Lower lobe of right lung (tissue), 2 donors: ENCODE data around the gene PAH. TPM values are rescaled to one million over a fixed set of nuclear protein-coding genes. Genes with fewer than 3 reads are reported as not detected.

Experiments
- ATAC-seq, 2 donors: fragments of 200-7000 bp; cut with Tn5 transposase; one replicate each; pipeline ENCODE4 v1.9.1; 2020 to 2022; ENCODE audit warnings: mild to moderate bottlenecking in 2 of 2, moderate library complexity in 2 of 2
- DNase-seq: peaks from one replicate; pipeline ENCODE4 v3.0.0-alpha.2; 2020
- H3K27ac ChIP-seq: fragments of 200-600 bp; one replicate; pipeline ENCODE4 v1.8.0; 2022
- H3K27me3 ChIP-seq: fragments of 200-600 bp; one replicate; pipeline ENCODE4 v1.8.0; 2022; ENCODE audit warnings: low read depth
- H3K36me3 ChIP-seq: fragments of 200-600 bp; one replicate; pipeline ENCODE4 v1.8.0; 2022; ENCODE audit warnings: mild to moderate bottlenecking
- H3K4me1 ChIP-seq: fragments of 200-600 bp; one replicate; pipeline ENCODE4 v1.8.0; 2022
- H3K4me3 ChIP-seq: fragments of 200-600 bp; one replicate; pipeline ENCODE4 v1.8.0; 2022; ENCODE audit warnings: mild to moderate bottlenecking
- H3K9me3 ChIP-seq: fragments of 200-600 bp; one replicate; pipeline ENCODE4 v1.8.0; 2022
- CTCF ChIP-seq: fragments of 200-600 bp; IDR thresholded peaks from one replicate; pipeline ENCODE4 v1.8.0; 2022; ENCODE audit warnings: antibody characterized with exemption, mild to moderate bottlenecking
- intact Hi-C: fragments of 100-400 bp; cut with DNase I; formaldehyde crosslinking; loops from one replicate; pipeline ENCODE4 v1.11.0; 2022
- total RNA-seq: library from RNA; stranded (reverse); fragmentation: NEBNext Ultra II Directional; extraction: Animal tissue kit (Norgen Biotek cat#: 25700); gene quantifications from one replicate; pipeline ENCODE4 v1.2.1, GENCODE V29; 2021
- donor health status: DM: no; HTN: yes; CAD: no; lungs with severe emphysema.

Gene PAH
- total RNA-seq, 1 donor from 2014 or later, result not detected

GRCh38 chr12:102927220-102927619 is 10.2 kb upstream of the PAH start:
- no peaks in the 10 kb centered on the region for H3K9me3 ChIP-seq
- H3K27me3 ChIP-seq, result peaks cover 3% of the 10 kb centered on the region
- H3K36me3 ChIP-seq, result no peaks in the 10 kb centered on the region
- H3K27ac ChIP-seq, result no peak overlapping the region
- intact Hi-C loops, result no loop called here
- ATAC-seq, result no peak
- no peak for DNase-seq
- TF ChIP-seq CTCF, result no peak
- H3K4me3 ChIP-seq, result no peak overlapping the region
- H3K4me1 ChIP-seq, result no peaks in the 10 kb centered on the region

- no peaks in the 10 kb centered on the region for H3K36me3 ChIP-seq
- H3K4me3 ChIP-seq, result no peak overlapping the region
- intact Hi-C loops, result no loop called here
- no peaks in the 10 kb centered on the region for H3K9me3 ChIP-seq
- no peak for ATAC-seq
- no peak for DNase-seq
- peaks cover 7% of the 10 kb centered on the region for H3K4me1 ChIP-seq
- H3K27ac ChIP-seq, result no peak overlapping the region
- peaks cover 4% of the 10 kb centered on the region for H3K27me3 ChIP-seq
- TF ChIP-seq CTCF, result no peak
Observed at GRCh38 chr12:102921240-102921639, 4.2 kb upstream of the PAH start.

- no peak for DNase-seq
- intact Hi-C loops, result no loop called here
Observed at GRCh38 chr12:102920271-102920670, 3.2 kb upstream of the PAH start.

GRCh38 chr12:102918840-102919239 is 1.8 kb upstream of the PAH start:
- intact Hi-C loops, result no loop called here
- H3K27ac ChIP-seq, result no peak overlapping the region
- no peak overlapping the region for H3K4me3 ChIP-seq
- peaks cover 4% of the 10 kb centered on the region for H3K27me3 ChIP-seq
- no peaks in the 10 kb centered on the region for H3K36me3 ChIP-seq
- ATAC-seq (no peak), DNase-seq (no peak)
- no peak for TF ChIP-seq CTCF
- peaks cover 7% of the 10 kb centered on the region for H3K4me1 ChIP-seq
- no peaks in the 10 kb centered on the region for H3K9me3 ChIP-seq

More at GRCh38 chr12:102920271-102920670, 3.2 kb upstream of the PAH start:
- H3K27me3 ChIP-seq, result peaks cover 4% of the 10 kb centered on the region
- TF ChIP-seq CTCF, result no peak
- H3K4me3 ChIP-seq, result no peak overlapping the region
- no peak overlapping the region for H3K27ac ChIP-seq
- no peaks in the 10 kb centered on the region for H3K9me3 ChIP-seq
- no peak for ATAC-seq
- H3K4me1 ChIP-seq, result peaks cover 7% of the 10 kb centered on the region
- H3K36me3 ChIP-seq, result no peaks in the 10 kb centered on the region

GRCh38 chr12:102916252-102917025 is 605 bp downstream of the PAH start:
- no peak overlapping the region for H3K4me3 ChIP-seq
- no peak for TF ChIP-seq CTCF
- no peaks in the 10 kb centered on the region for H3K36me3 ChIP-seq
- ATAC-seq, result no peak
- no peak overlapping the region for H3K27ac ChIP-seq
- no peak for DNase-seq
- peaks cover 4% of the 10 kb centered on the region for H3K27me3 ChIP-seq
- intact Hi-C loops, result no loop called here
- H3K4me1 ChIP-seq, result peaks cover 7% of the 10 kb centered on the region
- no peaks in the 10 kb centered on the region for H3K9me3 ChIP-seq
